Trophoblast cell (in vitro differentiated cells and primary cell): Measurements from ENCODE around the gene GYPE.
"Not testable (repeated sequence)": the region's sequence is repeated elsewhere in the genome, so short reads cannot be mapped to it uniquely, and the experiment has no call there.

Experiments
- DNase-seq, 2 donors: peaks; one replicate each; pipeline ENCODE4 v3.0.0-alpha.2; 2016
- H2AFZ ChIP-seq: 2 replicates; pipeline ENCODE4 v1.6.1; 2013; ENCODE audit warnings: low read length, moderate library complexity, mild to moderate bottlenecking; ENCODE audit not compliant: insufficient read depth, poor library complexity
- H2AK5ac ChIP-seq: 2 replicates; pipeline ENCODE4 v1.6.1; 2013; ENCODE audit warnings: mild to moderate bottlenecking, low read length
- H2BK120ac ChIP-seq: 2 replicates; pipeline ENCODE4 v1.6.1; 2013; ENCODE audit warnings: low read length, mild to moderate bottlenecking, moderate library complexity; ENCODE audit not compliant: insufficient read depth, poor library complexity
- H2BK12ac ChIP-seq: 2 replicates; pipeline ENCODE4 v1.6.1; 2013; ENCODE audit warnings: mild to moderate bottlenecking, low read length, moderate library complexity
- H2BK5ac ChIP-seq: 2 replicates; pipeline ENCODE4 v1.6.1; 2013; ENCODE audit warnings: low read length, low read depth, moderate library complexity, mild to moderate bottlenecking; ENCODE audit not compliant: poor library complexity
- H3K14ac ChIP-seq: 2 replicates; pipeline ENCODE4 v1.6.1; 2013; ENCODE audit warnings: mild to moderate bottlenecking, low read length
- H3K18ac ChIP-seq: 2 replicates; pipeline ENCODE4 v1.6.1; 2013; ENCODE audit warnings: mild to moderate bottlenecking, low read length
- H3K23ac ChIP-seq: 2 replicates; pipeline ENCODE4 v1.6.1; 2013; ENCODE audit warnings: low read length
- H3K27ac ChIP-seq: 2 replicates; pipeline ENCODE4 v1.5.1; 2013; ENCODE audit warnings: low read depth, mild to moderate bottlenecking, inconsistent platforms, low read length, moderate library complexity
- H3K27me3 ChIP-seq: 2 replicates; pipeline ENCODE4 v1.6.1; 2013; ENCODE audit warnings: inconsistent platforms, mild to moderate bottlenecking, low read length, moderate library complexity; ENCODE audit not compliant: insufficient read depth
- H3K36me3 ChIP-seq, 2 experiments: 1 replicate in 1 of 2; 2 replicates in 1 of 2; pipeline ENCODE4 v1.6.1; 2013; ENCODE audit warnings: low read length in 2 of 2, mild to moderate bottlenecking in 2 of 2, moderate library complexity in 1 of 2; ENCODE audit not compliant: insufficient read depth in 2 of 2, control insufficient read depth in 1 of 2
- H3K4ac ChIP-seq: 2 replicates; pipeline ENCODE4 v1.6.1; 2013; ENCODE audit warnings: low read depth, mild to moderate bottlenecking, low read length, moderate library complexity
- H3K4me1 ChIP-seq, 2 experiments: 1 replicate in 1 of 2; 2 replicates in 1 of 2; pipeline ENCODE4 v1.6.1; 2013; ENCODE audit warnings: low read length in 2 of 2, mild to moderate bottlenecking in 2 of 2, moderate library complexity in 1 of 2; ENCODE audit not compliant: insufficient read depth in 2 of 2, control insufficient read depth in 1 of 2
- H3K4me2 ChIP-seq: 2 replicates; pipeline ENCODE4 v1.6.1; 2013; ENCODE audit warnings: inconsistent platforms, mild to moderate bottlenecking, low read length, moderate library complexity
- H3K4me3 ChIP-seq: 2 replicates; pipeline ENCODE4 v1.5.1; 2013; ENCODE audit warnings: mild to moderate bottlenecking, low read depth, low read length, inconsistent platforms
- H3K79me1 ChIP-seq: one replicate; pipeline ENCODE4 v1.6.1; 2013; ENCODE audit warnings: low read length
- H3K79me2 ChIP-seq: 2 replicates; pipeline ENCODE4 v1.6.1; 2013; ENCODE audit warnings: low read length, mild to moderate bottlenecking; ENCODE audit not compliant: control insufficient read depth, insufficient read depth, poor library complexity
- H3K9ac ChIP-seq: 2 replicates; pipeline ENCODE4 v1.6.1; 2013; ENCODE audit warnings: mild to moderate bottlenecking, low read length
- H3K9me3 ChIP-seq: 2 replicates; pipeline ENCODE4 v1.6.1; 2013; ENCODE audit warnings: low read depth, mild to moderate bottlenecking, control low read depth, inconsistent platforms, low read length; ENCODE audit not compliant: insufficient read depth
- H4K12ac ChIP-seq: 2 replicates; pipeline ENCODE4 v1.6.1; 2013; ENCODE audit warnings: low read depth, mild to moderate bottlenecking, low read length, moderate library complexity
- H4K8ac ChIP-seq: 2 replicates; pipeline ENCODE4 v1.6.1; 2013; ENCODE audit warnings: low read depth, mild to moderate bottlenecking, low read length, moderate library complexity
- H4K91ac ChIP-seq: one replicate; pipeline ENCODE4 v1.6.1; 2013; ENCODE audit warnings: low read depth, mild to moderate bottlenecking, low read length, moderate library complexity
- WGBS: extraction: QIAGEN DNeasy Blood & Tissue Kit; methylation state at CpG from one replicate; pipeline ENCODE4 v1.1.7; 2013; ENCODE audit warnings: missing lambda C conversion rate; ENCODE audit not compliant: insufficient read length, insufficient coverage; ENCODE audit errors: extremely low coverage; 5-methylcytosine and 5-hydroxymethylcytosine counted together

Gene GYPE

DNA sequence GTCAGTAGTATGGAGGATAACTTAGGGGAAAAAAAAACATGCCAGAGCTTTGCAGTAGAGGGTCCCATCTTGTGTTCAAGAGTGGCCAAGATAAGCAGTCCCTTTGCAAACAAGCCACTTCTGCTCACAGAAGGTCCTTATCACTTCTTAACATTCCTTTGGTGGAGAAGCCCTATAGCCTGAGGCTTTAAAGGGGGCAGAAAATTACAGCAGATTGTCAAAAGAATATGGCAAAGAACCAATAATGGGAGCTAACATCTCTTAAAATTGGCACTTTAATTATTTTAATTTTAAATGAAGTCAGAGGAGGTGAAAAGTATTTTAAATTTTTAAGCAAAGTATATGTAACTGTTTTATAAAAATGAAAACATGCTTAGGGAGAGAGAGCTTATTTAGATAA, 20.4 kb downstream of the GYPE start:
- not testable (repeated sequence) for H3K4me3 ChIP-seq, H3K4me2 ChIP-seq, H2AK5ac ChIP-seq, H3K9me3 ChIP-seq, H3K27me3 ChIP-seq, H3K79me2 ChIP-seq, H3K27ac ChIP-seq, H3K23ac ChIP-seq, H3K9ac ChIP-seq, H4K91ac ChIP-seq, H2BK120ac ChIP-seq, H3K36me3 ChIP-seq, H3K4ac ChIP-seq, H3K18ac ChIP-seq, H3K4me1 ChIP-seq, H3K14ac ChIP-seq, H2BK12ac ChIP-seq, H2AFZ ChIP-seq, H3K79me1 ChIP-seq, DNase-seq, H4K8ac ChIP-seq, H4K12ac ChIP-seq, H2BK5ac ChIP-seq

DNA sequence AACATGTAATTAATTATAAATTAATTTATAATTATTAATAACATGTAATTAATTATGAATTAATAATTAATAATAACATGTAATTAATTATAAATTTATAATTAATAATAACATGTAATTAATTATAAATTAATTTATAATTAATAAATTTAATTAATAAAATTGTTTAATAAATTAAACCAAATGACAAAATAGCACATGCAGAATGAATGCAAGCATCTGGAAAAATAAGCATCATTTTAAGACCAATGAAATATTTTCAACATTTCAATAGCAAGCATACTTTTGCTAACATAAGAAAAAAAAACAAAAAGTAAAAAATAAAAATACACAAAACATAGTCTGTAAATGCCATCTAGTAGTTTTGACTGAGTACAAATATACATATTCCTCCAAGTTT, 21.8 kb downstream of the GYPE start:
- Histone ChIP-seq H3K9ac (no peak overlapping the region), H3K4me3 (no peak overlapping the region), H3K27me3 (no peaks in the 10 kb centered on the region), H2BK120ac (no peak overlapping the region), H3K4me2 (no peak overlapping the region), H3K4ac (no peak overlapping the region), H4K12ac (no peak overlapping the region), H3K36me3 (no peaks in the 10 kb centered on the region), H2AK5ac (no peak overlapping the region), H3K79me2 (no peaks in the 10 kb centered on the region), H3K27ac (no peak overlapping the region), H2BK12ac (no peak overlapping the region), H2BK5ac (no peak overlapping the region), H3K18ac (no peak overlapping the region), H4K8ac (no peak overlapping the region), H2AFZ (no peak overlapping the region), H3K14ac (no peak overlapping the region), H3K4me1 (no peaks in the 10 kb centered on the region), H3K9me3 (no peaks in the 10 kb centered on the region), H3K23ac (no peak overlapping the region), H4K91ac (no peak overlapping the region), H3K79me1 (no peaks in the 10 kb centered on the region)
- DNase-seq = no peak

DNA sequence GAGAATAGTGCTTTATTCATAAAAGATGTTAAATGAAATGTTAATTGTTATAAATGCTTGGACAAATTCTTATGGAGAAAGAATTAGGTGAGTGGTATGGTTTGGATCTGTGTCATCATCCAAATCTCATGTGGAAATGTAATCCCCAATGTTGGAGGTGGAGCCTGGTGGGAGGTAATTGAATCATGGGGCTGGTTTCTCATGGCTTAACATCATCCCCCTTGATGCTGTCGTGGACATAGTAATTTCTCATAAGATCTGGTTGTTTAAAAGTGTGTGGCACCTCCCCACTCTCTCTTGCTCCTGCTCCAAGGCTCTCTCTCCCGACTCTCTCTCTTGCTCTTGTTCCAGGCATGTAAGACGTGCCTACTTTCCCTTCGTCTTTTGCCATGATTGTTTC, 22.5 kb downstream of the GYPE start:
- Histone ChIP-seq H3K23ac (no peak overlapping the region), H3K4me3 (no peak overlapping the region), H3K4me1 (no peaks in the 10 kb centered on the region), H3K18ac (no peak overlapping the region), H3K27me3 (no peaks in the 10 kb centered on the region), H2AK5ac (no peak overlapping the region), H3K36me3 (no peaks in the 10 kb centered on the region), H2BK120ac (no peak overlapping the region), H3K4ac (no peak overlapping the region), H4K8ac (no peak overlapping the region), H3K27ac (no peak overlapping the region), H3K14ac (no peak overlapping the region), H2BK12ac (no peak overlapping the region), H3K79me2 (no peaks in the 10 kb centered on the region), H3K79me1 (no peaks in the 10 kb centered on the region), H3K9ac (no peak overlapping the region), H4K12ac (no peak overlapping the region), H2AFZ (no peak overlapping the region), H3K4me2 (no peak overlapping the region), H4K91ac (no peak overlapping the region), H3K9me3 (no peaks in the 10 kb centered on the region), H2BK5ac (no peak overlapping the region)
- no CpG with 5 or more reads among the region's 4 CpGs for WGBS
- no peak for DNase-seq

DNA sequence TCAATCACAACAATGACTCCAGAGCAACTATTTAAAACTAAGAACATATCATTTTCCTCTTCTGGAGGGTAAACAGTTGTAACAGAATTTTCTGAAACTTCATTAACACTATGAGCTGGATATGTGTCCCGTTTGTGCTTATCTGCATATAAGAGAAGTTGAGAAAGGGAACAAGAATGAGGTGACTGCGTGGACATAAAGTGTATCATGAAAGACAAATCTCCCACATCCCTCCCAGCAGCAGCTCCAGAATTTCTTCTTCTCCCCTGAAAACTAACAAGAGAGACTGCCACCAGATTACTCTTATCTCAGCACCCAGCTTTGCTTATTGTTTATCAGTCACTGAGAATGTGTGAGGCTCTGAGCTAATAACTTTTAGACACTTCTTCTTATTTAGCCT, 25.8 kb downstream of the GYPE start:
- not testable (repeated sequence) for H3K4me3 ChIP-seq, H3K4me2 ChIP-seq, H3K4me1 ChIP-seq, H4K12ac ChIP-seq, H3K4ac ChIP-seq, H2BK5ac ChIP-seq, H3K79me1 ChIP-seq, H2BK12ac ChIP-seq, H3K23ac ChIP-seq, H2AFZ ChIP-seq, H3K14ac ChIP-seq, H4K91ac ChIP-seq, H3K18ac ChIP-seq, H3K9ac ChIP-seq, H3K36me3 ChIP-seq, H3K9me3 ChIP-seq, H2BK120ac ChIP-seq, H4K8ac ChIP-seq, H2AK5ac ChIP-seq, H3K79me2 ChIP-seq, DNase-seq, H3K27me3 ChIP-seq, H3K27ac ChIP-seq
- no CpG with 5 or more reads among the region's 2 CpGs for WGBS

DNA sequence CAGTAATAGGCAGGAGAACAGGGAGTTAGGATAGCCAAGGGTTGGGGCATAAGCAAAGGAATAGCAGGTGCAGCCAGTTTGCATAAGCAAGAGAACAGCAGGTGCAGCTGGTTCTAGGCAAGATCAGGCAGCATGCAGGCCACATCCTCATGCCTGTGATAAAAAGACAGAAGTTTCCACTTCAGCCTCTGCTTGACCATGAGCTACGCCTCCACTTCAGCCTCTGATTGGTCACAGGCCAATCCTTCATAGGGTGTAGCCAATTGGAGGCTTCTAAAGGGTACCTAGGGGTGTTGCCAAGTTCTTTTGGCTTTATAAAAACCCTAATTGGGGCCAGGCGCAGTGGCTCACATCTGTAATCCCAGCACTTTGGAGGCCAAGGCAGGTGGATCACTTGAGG, 30.0 kb downstream of the GYPE start:
- H3K4ac ChIP-seq, H4K8ac ChIP-seq, H3K4me1 ChIP-seq, DNase-seq, H3K4me3 ChIP-seq, H3K79me2 ChIP-seq, H3K14ac ChIP-seq, H3K27me3 ChIP-seq, H3K18ac ChIP-seq, H2AFZ ChIP-seq, H3K9me3 ChIP-seq, H3K23ac ChIP-seq, H3K79me1 ChIP-seq, H2BK5ac ChIP-seq, H3K36me3 ChIP-seq, H4K12ac ChIP-seq, H2BK12ac ChIP-seq, H2BK120ac ChIP-seq, H3K27ac ChIP-seq, H4K91ac ChIP-seq, H3K4me2 ChIP-seq, H2AK5ac ChIP-seq, H3K9ac ChIP-seq: not testable (repeated sequence)
- WGBS = no CpG with 5 or more reads among the region's 2 CpGs
